Ishikawa (cell line): ENCODE measurements around the gene TET2.

Source experiments
- REST ChIP-seq: IDR thresholded peaks from 2 replicates; pipeline ENCODE4 v1.6.1; 2012; ENCODE audit warnings: low read depth, mild to moderate bottlenecking
- TF ChIP-seq, protein P1 (sequence below): IDR thresholded peaks from 2 replicates; pipeline ENCODE4 v1.6.1; 2012

DNA sequence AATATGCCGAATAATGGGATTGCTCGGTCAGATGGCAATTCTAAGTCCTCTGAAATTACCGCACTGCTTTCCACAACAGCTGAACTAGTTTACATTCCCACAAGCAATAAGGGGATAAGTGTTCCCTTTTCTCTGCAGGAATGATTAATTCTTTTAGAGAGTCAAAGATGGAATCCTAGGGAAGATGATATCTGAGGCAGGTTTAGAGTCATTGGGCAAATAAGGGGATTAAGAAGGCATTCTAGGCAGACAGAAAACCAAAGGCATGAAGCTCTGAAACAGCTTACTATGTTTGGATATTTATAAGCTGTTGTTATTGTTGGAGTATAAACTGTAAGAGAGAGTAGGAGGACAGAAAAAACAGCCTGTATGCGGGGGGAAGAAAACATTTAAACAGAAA is 85.7 kb downstream of the TET2 start:
- TF ChIP-seq, protein P1, sequence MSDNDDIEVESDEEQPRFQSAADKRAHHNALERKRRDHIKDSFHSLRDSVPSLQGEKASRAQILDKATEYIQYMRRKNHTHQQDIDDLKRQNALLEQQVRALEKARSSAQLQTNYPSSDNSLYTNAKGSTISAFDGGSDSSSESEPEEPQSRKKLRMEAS: no peak
- no peak for TF ChIP-seq REST
